Measurements from ENCODE around the gene AP5S1.

The AP5S1 gene

GRCh38 chr20:3873507-3873906 lies 53.2 kb downstream of the AP5S1 start:
- Histone ChIP-seq H3K23ac (ENCODE audit: low read length) (no peak overlapping the region), H3K4me3 (ENCODE audit: low read length) (no peak overlapping the region), H3K79me1 (ENCODE audit: low read length) (no peaks in the 10 kb centered on the region), H3K56ac (ENCODE audit: low read length) (no peak overlapping the region), H2AK5ac (ENCODE audit: low read length) (no peak overlapping the region), H3K4me2 (ENCODE audit: low read length) (no peak overlapping the region), H2BK120ac (ENCODE audit: low read depth, low read length) (no peak overlapping the region), H4K5ac (ENCODE audit: low read length) (no peak overlapping the region), H3K4ac (ENCODE audit: low read depth, low read length) (no peak overlapping the region), H2BK15ac (replicated peaks; ENCODE audit: low read depth) (no peak overlapping the region), H3K27me3 (ENCODE audit: insufficient read depth, low read length, poor library complexity) (no peaks in the 10 kb centered on the region), H2BK5ac (ENCODE audit: low read length) (no peak overlapping the region), H3K18ac (ENCODE audit: low read length) (no peak overlapping the region), H3K9ac (ENCODE audit: low read length) (no peak overlapping the region), H3K36me3 (ENCODE audit: control insufficient read depth, insufficient read depth, low read length) (peaks cover 3% of the 10 kb centered on the region), H3K79me2 (ENCODE audit: control insufficient read depth, insufficient read depth, low read length) (no peaks in the 10 kb centered on the region), H4K8ac (ENCODE audit: low read depth, low read length) (no peak overlapping the region), H3K27ac (ENCODE audit: low read depth, low read length) (no peak overlapping the region), H3K4me1 (ENCODE audit: control insufficient read depth, low read depth, low read length) (peaks cover 2% of the 10 kb centered on the region)
- WGBS (ENCODE audit: extremely low coverage, insufficient coverage, low lambda C conversion rate) = no CpG with 5 or more reads among the region's 5 CpGs
- no peak for DNase-seq

GRCh38 chr20:3874194-3874844 lies 54.0 kb downstream of the AP5S1 start:
- Histone ChIP-seq H3K56ac (ENCODE audit: low read length) (peak overlapping the region; percentile 34), H3K79me2 (ENCODE audit: control insufficient read depth, insufficient read depth, low read length) (no peaks in the 10 kb centered on the region), H3K18ac (ENCODE audit: low read length) (no peak overlapping the region), H2BK120ac (ENCODE audit: low read depth, low read length) (no peak overlapping the region), H4K8ac (ENCODE audit: low read depth, low read length) (no peak overlapping the region), H4K5ac (ENCODE audit: low read length) (no peak overlapping the region), H2BK5ac (ENCODE audit: low read length) (no peak overlapping the region), H2BK15ac (replicated peaks; ENCODE audit: low read depth) (no peak overlapping the region), H3K27ac (ENCODE audit: low read depth, low read length) (no peak overlapping the region), H3K4ac (ENCODE audit: low read depth, low read length) (no peak overlapping the region), H3K9ac (ENCODE audit: low read length) (no peak overlapping the region), H3K79me1 (ENCODE audit: low read length) (no peaks in the 10 kb centered on the region), H3K4me2 (ENCODE audit: low read length) (no peak overlapping the region), H3K36me3 (ENCODE audit: control insufficient read depth, insufficient read depth, low read length) (peaks cover 3% of the 10 kb centered on the region), H2AK5ac (ENCODE audit: low read length) (no peak overlapping the region), H3K27me3 (ENCODE audit: insufficient read depth, low read length, poor library complexity) (no peaks in the 10 kb centered on the region), H3K4me1 (ENCODE audit: control insufficient read depth, low read depth, low read length) (peaks cover 2% of the 10 kb centered on the region), H3K4me3 (ENCODE audit: low read length) (no peak overlapping the region), H3K23ac (ENCODE audit: low read length) (no peak overlapping the region)
- no CpG with 5 or more reads among the region's 3 CpGs for WGBS (ENCODE audit: extremely low coverage, insufficient coverage, low lambda C conversion rate)
- no peak for DNase-seq

- no peak overlapping the region for H3K9ac ChIP-seq (ENCODE audit: low read length)
- no CpG with 5 or more reads among the region's 9 CpGs for WGBS (ENCODE audit: extremely low coverage, insufficient coverage, low lambda C conversion rate)
These were observed 55.1 kb downstream of the AP5S1 start for GRCh38 chr20:3875378-3875974.

GRCh38 chr20:3876000-3876399 lies 55.7 kb downstream of the AP5S1 start:
- Histone ChIP-seq H3K27ac (ENCODE audit: low read depth, low read length) (no peak overlapping the region), H3K23ac (ENCODE audit: low read length) (no peak overlapping the region), H3K27me3 (ENCODE audit: insufficient read depth, low read length, poor library complexity) (no peaks in the 10 kb centered on the region), H3K4ac (ENCODE audit: low read depth, low read length) (no peak overlapping the region), H3K36me3 (ENCODE audit: control insufficient read depth, insufficient read depth, low read length) (peaks cover 3% of the 10 kb centered on the region), H4K5ac (ENCODE audit: low read length) (no peak overlapping the region), H3K4me1 (ENCODE audit: control insufficient read depth, low read depth, low read length) (peaks cover 2% of the 10 kb centered on the region), H4K8ac (ENCODE audit: low read depth, low read length) (no peak overlapping the region), H3K79me2 (ENCODE audit: control insufficient read depth, insufficient read depth, low read length) (no peaks in the 10 kb centered on the region), H3K9ac (ENCODE audit: low read length) (no peak overlapping the region), H3K4me3 (ENCODE audit: low read length) (no peak overlapping the region), H3K79me1 (ENCODE audit: low read length) (no peaks in the 10 kb centered on the region), H3K18ac (ENCODE audit: low read length) (no peak overlapping the region), H2AK5ac (ENCODE audit: low read length) (no peak overlapping the region), H2BK5ac (ENCODE audit: low read length) (no peak overlapping the region), H2BK120ac (ENCODE audit: low read depth, low read length) (no peak overlapping the region), H2BK15ac (replicated peaks; ENCODE audit: low read depth) (no peak overlapping the region), H3K4me2 (ENCODE audit: low read length) (no peak overlapping the region), H3K56ac (ENCODE audit: low read length) (no peak overlapping the region)
- no CpG with 5 or more reads among the region's 1 CpG for WGBS (ENCODE audit: extremely low coverage, insufficient coverage, low lambda C conversion rate)
- no peak for DNase-seq

More at GRCh38 chr20:3875378-3875974, 55.1 kb downstream of the AP5S1 start:
- DNase-seq = peak; percentile 73
- Histone ChIP-seq H3K79me1 (ENCODE audit: low read length) (no peaks in the 10 kb centered on the region), H3K4me3 (ENCODE audit: low read length) (no peak overlapping the region), H2BK120ac (ENCODE audit: low read depth, low read length) (no peak overlapping the region), H3K18ac (ENCODE audit: low read length) (no peak overlapping the region), H4K5ac (ENCODE audit: low read length) (no peak overlapping the region), H3K79me2 (ENCODE audit: control insufficient read depth, insufficient read depth, low read length) (no peaks in the 10 kb centered on the region), H2BK15ac (replicated peaks; ENCODE audit: low read depth) (no peak overlapping the region), H3K27me3 (ENCODE audit: insufficient read depth, low read length, poor library complexity) (no peaks in the 10 kb centered on the region), H3K23ac (ENCODE audit: low read length) (no peak overlapping the region), H3K4ac (ENCODE audit: low read depth, low read length) (no peak overlapping the region), H3K4me2 (ENCODE audit: low read length) (no peak overlapping the region), H3K4me1 (ENCODE audit: control insufficient read depth, low read depth, low read length) (peaks cover 2% of the 10 kb centered on the region), H3K36me3 (ENCODE audit: control insufficient read depth, insufficient read depth, low read length) (peaks cover 3% of the 10 kb centered on the region), H2AK5ac (ENCODE audit: low read length) (no peak overlapping the region), H4K8ac (ENCODE audit: low read depth, low read length) (no peak overlapping the region), H2BK5ac (ENCODE audit: low read length) (no peak overlapping the region), H3K27ac (ENCODE audit: low read depth, low read length) (no peak overlapping the region), H3K56ac (ENCODE audit: low read length) (no peak overlapping the region)

GRCh38 chr20:3876676-3877075 lies 56.3 kb downstream of the AP5S1 start:
- Histone ChIP-seq H3K79me1 (ENCODE audit: low read length) (no peaks in the 10 kb centered on the region), H3K4me2 (ENCODE audit: low read length) (no peak overlapping the region), H4K8ac (ENCODE audit: low read depth, low read length) (no peak overlapping the region), H3K23ac (ENCODE audit: low read length) (no peak overlapping the region), H3K79me2 (ENCODE audit: control insufficient read depth, insufficient read depth, low read length) (no peaks in the 10 kb centered on the region), H3K27me3 (ENCODE audit: insufficient read depth, low read length, poor library complexity) (no peaks in the 10 kb centered on the region), H4K5ac (ENCODE audit: low read length) (no peak overlapping the region), H2BK120ac (ENCODE audit: low read depth, low read length) (no peak overlapping the region), H3K27ac (ENCODE audit: low read depth, low read length) (no peak overlapping the region), H2AK5ac (ENCODE audit: low read length) (no peak overlapping the region), H3K4me3 (ENCODE audit: low read length) (no peak overlapping the region), H3K9ac (ENCODE audit: low read length) (no peak overlapping the region), H2BK15ac (replicated peaks; ENCODE audit: low read depth) (no peak overlapping the region), H3K18ac (ENCODE audit: low read length) (no peak overlapping the region), H2BK5ac (ENCODE audit: low read length) (no peak overlapping the region), H3K36me3 (ENCODE audit: control insufficient read depth, insufficient read depth, low read length) (peaks cover 3% of the 10 kb centered on the region), H3K4ac (ENCODE audit: low read depth, low read length) (no peak overlapping the region), H3K4me1 (ENCODE audit: control insufficient read depth, low read depth, low read length) (peaks cover 2% of the 10 kb centered on the region), H3K56ac (ENCODE audit: low read length) (no peak overlapping the region)
- no peak for DNase-seq
